NCI-H2107 (cell line): Measurements from ENCODE around the gene METTL1.

Source experiments
- DNase-seq: peaks from one replicate; lab custom pipeline; 2025; lab: John Stamatoyannopoulos, UW

The METTL1 gene

DNA sequence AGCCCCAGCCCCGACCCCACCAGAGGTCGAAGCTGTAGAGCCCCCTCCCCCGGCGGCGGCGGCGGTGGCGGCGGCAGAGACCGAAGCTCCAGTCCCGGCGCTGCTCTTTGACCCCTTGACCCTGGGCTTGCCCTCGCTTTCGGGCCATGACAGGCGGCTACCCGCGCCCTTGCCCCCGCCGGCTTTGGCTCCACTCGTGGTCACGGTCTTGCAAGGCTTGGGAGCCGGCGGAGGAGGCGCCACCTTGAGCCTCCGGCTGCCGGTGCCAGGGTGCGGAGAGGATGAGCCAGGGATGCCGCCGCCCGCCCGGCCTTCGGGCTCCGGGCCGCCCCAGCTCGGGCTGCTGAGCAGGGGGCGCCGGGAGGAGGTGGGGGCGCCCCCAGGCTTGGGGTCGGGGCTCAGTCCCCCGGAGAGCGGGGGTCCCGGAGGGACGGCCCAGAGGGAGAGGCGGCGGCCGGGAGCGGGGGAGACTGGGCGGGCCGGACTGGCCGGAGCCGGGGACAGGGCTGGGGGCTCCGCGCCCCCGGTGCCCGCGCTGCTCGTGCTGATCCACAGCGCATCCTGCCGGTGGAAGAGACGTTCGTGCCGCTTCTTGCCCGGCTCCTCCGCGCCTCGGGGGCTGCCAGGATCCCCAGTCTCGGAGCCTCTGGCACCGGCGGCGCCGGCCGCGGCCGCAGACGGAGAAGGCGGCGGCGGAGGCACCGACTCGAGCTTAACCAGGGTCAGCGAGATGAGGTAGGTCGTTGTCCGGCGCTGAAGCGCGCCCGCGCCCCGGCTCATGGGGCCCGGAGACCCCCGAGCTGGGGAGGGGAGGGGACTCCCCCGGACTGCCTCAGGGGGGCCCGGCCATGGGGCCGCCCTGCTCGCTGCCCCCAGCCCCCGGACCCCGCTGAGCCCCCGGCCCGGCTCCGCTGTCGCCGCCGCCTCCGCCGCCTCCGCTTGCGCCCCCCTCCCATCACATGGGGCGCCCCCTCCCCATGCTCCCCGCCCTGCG, 34.1 kb downstream of the METTL1 start:
- DNase-seq: no peak

DNA sequence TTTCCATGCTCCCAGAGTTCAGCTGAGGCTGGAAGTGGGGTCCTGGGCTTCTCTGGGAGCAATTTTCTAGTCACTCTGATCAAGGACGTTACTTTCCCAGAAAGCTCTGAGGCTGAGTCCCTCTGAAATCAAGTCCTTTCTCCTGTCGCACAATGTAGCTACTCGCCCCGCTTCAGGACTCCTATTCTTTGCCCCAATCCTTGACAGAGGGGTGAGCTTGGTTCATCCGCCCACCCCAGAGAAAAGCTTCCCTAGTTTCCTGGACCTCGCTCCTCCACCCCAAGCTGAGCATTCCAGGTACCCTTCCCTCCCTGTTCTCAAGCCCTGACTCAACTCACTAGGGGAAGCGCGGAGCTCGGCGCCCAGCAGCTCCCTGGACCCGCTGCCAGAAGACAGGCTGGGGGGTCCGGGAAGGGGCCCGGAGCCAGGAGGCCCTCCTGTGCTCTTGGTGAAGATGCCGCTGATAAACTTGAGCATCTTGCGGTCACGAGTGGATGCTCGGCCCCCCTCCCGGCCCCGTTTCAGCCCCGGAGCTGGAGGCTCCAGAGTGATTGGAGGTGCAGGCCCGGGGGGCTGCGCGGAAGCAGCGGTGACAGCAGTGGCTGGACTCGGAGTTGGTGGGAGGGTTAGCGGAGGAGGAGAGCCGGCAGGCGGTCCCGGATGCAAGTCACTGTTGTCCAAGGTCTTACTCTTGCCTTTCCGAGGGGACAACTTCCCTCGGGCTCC, 35.0 kb downstream of the METTL1 start:
- DNase-seq: no peak

DNA sequence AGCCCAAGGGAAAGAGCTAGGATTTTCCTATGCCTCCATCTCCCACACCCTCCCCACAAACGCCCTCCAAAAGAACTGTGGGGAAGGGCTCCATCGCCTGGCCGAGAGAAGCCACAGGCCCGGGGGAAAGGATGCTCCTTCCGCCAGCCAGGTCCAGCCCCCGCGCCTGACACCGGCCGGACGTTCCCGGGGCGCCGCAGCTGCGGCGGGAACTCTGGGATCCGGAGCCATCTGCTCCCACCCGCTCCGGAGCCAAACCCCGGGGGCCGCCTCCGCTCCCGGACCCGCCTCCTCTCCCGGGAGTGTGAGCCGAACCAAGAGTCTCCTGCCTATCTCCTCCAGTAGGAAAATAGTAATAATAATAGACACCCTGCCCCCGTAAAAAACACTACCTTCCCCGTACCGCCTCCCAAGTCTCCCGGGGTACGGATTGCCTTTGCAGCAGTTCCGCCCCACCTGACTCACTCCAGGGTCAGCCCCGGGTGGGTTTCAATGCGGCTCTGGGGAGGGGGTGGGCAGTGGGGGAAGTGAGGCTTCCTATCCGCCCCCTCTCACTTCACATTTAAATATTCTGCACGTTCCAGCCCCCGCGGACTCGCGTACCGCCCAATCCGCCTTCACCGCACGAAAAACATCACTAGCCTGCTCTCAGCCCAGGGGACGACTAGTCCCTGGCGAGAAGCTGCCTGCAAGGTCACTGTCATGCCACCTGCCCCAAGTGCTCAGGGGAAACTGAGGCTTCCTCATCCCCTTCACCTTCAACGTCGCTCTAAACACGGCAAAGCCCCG, 35.8 kb downstream of the METTL1 start:
- DNase-seq: no peak

DNA sequence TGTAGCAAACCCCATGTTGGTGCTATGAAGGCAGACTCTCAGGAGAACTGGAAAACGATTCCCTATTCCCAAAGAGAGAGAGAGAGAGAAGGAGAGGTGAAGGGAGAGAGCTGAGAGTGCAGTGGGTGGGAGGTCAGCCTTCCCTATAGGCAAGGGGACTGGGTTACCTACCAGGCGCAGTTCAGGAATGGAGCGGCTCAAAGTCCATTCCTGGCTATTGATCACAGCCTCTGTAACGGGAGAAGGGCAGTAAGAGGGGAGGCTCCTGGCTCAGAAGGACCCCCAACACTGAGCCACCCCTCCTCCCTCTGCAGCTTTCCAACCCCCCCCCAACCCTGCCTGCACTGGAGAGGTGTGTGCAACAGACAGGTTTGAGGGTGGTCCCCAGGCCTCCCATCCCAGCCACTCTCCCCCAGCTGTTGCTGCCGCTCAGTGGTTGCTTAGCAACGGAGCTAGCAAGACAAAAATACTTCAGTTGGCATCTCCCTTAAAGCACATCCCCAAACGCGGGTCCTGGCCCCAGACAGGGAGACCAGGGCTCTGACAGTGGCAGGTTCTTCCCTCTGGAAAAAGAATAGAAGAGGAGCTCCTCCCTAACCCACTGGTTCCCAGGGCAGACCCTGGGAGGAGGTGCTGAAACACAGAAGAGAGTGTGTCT, 36.6 kb downstream of the METTL1 start:
- DNase-seq: peak; percentile 27

DNA sequence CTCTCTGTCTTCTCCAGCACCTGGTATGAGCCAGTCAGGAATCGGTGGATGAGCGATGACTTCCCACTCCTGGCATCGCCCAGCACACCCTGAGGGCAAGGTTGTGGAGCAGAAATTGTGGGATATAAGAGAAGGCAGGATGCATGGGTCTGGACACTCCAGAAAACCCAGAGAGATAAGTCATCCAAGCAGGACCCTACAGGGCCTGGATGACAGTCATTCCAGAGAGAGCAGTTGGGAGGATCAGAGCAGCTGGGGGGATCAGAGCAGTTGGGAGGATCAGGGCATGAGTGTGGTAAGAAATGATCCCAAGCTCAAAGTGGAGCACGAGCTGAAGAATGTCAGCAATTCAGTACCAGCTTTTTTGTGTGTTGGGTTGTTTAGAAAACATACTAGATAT, 37.3 kb downstream of the METTL1 start:
- no peak for DNase-seq

DNA sequence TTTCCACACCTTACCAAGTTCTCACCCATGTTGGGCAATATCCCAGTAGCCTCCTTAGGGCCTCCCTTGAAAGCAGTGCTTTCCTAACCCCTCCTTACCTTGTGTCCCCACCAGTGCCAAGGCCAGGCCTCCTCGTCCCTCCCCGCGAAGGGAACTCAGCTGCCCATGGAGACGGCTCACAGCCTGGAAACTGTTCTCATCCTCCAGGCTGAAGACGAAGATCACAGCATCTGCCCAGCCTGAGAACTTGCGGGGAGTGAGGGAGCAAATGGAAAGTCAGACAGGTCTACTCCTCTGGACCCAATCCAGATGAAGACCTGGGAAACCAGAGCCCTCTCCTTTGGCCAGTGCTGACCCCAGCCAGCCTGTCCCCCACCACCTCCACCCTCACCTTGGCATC, 38.0 kb downstream of the METTL1 start:
- DNase-seq: no peak

DNA sequence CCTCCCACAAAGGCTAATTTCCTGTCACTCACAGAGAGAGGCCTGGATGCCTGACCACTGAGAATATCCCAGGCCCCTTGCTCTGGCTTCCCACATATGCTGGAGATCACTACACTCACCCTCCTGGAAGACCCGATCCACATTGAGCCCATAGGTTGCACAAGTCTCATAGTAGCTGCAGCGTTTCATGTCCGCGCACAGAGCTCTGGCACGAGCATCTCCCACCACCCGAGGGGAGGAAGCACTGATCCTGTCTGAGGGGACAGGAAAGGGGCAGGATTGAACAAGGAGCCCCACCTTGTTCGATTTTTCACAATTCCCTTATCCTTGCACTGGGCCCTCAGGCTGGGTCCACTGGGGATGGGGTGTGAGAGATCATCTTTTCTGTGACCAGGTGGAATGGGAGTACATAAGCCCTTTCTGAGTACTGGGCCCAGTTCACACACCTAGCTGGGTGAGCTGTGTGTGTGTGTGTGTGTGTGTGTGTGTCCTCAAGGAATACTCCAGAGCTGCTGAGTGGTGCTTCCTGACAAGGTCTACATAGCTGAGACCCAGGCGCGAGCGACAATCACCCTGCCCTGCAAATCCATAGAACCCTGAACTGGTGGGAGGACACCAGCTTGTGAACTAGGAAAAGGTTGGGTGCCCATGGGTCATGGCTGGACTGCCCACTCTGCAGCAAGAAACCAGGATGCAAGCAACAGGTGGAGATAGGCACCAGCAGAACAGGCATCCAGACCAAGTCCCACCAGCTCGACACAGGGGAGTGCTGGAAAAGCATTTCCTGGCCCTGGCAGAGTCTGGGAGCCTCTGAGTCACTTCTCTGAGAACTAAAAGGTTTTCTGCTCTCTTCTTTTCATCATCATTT, 38.9 kb downstream of the METTL1 start:
- DNase-seq: no peak

DNA sequence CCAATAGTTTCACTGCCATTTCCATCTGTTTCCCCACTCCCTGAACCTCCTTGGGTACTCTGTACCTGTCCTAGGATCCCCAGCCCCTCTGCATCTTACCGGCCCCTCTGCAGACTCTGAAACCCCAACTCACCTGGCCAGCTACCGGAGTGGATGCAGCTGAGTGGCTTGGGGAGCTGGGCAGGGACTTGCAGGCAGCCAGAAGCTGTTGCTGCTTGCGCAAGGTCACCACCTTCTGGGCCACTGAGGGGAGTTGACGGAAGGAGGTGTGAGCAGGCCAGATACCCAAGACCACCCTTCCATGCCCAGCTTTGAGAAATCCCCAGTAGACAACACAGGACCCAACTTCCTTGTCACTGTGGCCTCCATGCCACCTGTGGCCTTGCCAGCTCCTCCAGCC, 39.6 kb downstream of the METTL1 start:
- DNase-seq: no peak

DNA sequence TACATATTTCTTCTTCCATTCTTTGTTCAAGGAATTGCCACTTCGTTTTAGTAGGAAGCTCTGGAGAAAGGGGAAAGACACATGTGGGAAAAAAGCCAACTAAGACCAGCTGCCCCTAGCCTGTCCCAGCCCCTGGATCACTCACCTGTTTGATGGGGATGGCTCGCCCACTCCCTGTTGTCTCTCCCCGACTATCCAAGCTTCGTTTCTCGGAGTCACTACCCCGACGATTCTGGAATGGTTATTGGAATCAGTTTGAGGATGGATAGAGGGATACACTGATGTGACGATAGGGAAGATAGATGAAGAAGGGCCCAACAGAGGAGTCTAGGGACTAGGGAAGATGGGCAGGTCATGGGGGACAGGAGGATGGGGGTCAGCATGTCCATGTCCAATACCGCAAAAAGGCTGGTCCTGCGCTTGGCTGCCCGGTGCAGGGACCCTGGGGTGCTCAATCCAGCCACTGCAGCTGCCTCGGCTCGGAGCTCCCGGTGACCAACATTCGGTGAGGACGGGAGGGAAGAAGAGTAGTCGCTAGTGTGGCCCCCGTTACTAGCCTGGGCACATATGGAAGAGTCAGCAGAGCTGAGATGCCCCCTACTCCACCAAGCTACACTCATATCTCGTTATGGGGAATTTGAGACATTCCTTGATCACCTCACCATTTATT, 40.4 kb downstream of the METTL1 start:
- DNase-seq: no peak

DNA sequence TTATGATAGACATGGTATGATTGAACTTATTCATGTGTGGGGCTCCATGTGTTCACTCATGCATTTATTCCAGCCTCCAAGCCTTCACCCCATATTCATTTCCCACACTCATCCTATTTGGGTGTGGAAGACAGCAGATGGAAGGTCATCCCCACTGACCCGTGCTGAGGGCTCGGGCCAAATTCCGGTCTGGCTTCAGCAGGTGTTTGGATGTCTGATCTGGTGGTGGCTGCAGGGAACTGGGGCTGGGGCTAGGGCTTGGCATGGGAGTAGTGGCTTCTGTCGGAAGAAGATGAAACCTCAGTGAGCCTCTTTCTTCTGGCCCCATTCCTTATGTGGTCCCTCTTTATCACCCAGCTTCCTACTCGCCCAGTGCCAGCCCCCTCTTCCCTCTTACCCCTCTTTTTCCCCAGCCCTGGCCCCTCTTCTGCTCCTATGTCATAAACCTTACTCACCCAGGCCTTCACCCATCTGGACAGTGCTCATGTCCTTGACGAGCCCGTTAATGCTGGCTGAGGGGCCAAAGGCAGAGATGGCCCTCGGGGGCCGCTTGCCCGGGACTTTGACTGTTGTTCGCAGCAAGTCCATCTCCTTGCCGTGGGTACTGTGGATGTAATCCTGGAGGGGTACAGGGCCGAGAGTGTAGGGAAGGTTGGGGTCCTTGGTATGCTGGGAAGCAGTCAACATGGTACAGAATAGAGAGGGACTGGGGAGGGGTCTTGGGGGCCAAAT, 41.4 kb downstream of the METTL1 start:
- DNase-seq: no peak

DNA sequence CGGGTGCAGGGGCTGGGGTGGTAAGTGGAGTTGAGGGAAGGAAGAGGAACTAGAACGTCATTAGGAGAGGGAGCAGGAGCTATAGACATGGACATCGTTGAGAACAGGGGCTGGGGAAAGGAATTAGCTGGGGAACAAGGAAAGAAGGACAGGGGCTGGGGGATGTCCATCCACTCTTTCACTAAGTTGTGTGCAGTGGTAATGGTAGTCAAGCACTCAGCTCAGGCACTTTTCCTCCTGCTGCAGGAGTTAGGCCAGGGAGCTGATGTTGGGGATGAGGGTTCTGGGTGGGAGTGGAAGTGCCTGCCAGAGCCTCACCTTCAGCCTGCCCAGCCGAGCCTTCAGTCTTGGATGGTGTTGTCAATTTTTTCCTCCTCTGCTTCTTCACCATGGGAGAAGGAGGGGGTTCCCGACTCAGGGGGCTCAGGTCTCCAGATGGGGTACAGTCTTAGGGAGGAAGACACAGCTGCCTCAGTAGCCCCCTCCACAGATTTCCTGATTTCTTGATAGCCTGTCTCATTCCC, 42.5 kb downstream of the METTL1 start:
- no peak for DNase-seq

DNA sequence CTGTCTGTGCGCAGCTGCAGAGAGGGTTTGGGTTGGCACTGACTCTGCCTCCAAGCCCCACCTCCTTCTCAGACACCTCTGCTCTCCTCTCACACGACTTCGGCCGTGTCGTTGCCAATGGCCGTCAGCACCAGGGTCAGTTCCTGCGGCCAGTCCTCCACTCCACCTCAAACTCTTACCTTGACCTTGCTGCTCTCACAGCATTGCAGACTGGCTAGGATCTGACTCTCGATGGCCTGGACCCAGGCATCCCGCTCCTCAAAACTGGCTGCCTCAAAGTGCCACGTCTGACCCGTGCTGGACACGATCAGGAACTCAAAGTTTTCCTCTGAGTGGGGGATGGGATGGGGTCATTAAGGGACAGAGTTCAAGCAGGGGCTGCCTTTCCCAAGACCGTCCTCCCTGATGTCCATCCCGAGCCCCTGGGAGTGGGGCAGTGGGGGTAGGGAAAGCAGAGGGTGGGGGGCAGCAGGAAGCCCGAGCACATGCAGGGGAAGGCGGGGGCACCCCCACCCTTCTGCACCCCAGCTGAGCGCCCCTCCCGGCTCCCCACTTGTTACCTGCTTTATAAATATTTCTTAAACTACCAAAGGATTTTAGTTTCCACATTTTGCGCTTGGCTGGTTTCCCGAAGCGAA, 44.0 kb downstream of the METTL1 start:
- DNase-seq: no peak

DNA sequence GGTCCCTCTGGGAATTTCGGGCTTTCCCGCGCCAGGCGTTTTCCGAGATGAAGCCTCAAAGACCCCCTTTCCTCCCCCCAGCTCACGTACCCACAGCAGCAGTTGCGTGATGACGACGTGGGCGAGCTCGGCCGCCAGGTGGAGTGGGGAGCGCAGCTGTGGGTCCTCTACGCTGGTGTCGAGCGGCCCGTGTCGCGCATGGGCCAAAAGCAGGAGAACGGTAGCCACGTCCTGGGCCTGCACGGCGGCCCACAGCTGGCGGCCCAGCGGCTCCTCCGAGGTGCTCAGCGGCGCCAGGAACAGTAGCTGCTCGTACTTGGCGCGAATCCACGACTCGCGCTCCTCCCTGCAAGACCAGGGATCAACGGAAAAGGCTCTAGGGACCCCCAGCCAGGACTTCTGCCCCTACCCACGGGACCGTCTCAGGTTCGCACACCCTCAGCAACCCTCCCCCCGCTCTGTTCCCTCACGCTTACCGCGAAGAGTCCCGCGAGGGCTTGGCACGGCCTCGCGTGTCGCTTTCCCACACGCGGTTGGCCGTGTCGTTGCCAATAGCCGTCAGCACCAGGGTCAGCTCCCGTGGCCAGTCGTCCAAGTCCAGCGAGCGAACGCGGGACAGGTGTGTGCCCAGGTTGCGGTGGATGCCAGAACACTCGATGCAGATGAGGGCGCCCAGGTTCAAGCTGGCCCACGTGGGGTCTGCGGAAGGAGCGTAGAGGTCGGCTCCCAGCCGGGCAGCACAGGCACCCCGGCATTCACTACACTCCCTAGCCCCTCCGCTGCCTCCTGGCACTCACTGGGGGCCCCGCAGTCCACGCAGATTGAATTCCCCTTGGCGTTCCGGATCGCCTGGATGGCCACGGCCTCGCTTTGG, 44.8 kb downstream of the METTL1 start:
- no peak for DNase-seq

DNA sequence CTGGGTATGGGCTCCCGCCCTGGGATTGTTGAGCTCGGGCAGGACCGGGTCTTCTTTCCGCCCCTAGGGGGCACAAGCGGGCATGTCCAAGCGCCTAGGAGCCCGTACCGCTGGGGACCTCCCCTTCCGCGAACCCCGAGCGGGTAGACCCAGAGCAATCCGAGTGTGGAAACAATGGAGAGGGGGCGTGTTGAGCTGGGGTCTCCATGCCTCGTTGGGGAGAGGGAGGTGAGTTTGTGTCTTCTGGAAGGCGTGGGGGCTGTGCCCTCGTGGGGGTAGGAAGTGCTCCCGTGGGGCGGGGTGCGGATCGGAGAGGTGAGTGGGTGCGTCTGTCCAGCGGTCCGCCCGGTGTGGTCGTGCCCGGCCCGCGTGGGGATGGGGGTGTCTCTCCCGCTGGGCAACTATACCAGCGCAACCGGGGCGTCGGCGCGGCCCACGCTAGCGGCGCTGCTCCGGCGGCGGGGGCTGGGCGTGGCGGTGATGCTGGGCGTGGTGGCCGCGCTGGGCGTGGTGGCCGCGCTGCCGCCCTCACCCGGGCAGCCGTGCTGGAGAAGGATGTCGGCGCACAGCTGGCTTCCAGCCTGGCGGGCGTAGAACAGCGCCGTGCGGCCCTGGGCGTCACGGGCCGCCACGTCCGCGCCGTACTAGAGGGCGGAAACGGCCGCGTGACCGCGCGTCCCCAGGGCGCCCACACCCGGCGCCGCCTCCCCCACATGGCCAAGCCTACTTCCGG, 45.6 kb downstream of the METTL1 start:
- peak; percentile 82 for DNase-seq

DNA sequence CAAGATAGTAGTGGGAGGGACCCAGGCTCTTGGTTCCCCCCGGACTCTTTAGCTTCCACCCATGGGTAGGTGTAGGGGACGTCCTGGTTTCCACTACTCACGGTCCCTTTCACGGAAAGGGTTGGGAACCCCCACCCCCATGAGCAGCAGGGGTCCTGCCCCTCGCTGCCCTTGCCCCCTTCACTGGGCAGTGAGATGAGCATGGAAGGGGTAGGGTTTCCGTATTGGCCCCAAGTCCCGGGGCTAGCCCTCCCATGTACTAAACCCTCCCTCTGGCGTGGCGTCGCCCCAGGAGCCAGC, 46.1 kb downstream of the METTL1 start:
- DNase-seq: no peak

DNA sequence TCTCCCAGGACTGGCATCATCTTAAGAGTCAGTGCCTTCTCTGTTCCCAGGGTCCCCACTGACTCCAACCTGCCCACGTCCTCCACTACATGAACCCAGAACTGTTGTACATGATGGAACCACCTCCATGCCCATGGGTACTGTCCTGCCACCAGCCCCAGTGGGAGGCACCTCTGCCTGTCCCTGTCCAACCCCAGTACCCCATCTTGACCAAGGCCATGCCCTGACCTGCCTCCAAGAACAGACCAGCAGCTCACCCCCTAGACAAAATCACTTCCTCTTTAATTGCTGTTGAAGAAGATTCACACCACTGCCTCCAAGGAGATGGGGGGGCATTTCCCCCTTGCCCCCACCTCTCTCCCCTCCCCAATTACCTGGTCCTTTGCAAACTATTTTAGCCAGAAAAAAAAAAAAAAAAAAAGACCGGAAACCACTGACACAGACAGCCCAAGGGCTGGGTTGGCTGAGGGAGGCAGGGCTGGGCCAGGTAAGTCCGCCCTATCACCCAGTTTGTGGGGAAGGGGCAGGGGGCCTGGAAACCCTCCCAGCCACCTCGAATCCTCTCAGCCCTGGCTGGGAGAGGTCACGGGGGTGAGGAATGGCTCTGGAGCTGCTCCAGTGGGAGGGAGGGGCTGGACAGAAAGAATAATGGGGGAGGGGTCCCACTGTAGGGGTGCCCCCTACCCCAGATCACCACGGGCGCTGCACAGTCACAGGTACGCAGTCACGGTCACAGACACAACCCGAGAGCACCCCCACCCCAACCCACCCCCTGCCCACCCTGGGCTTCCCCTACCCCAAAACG, 46.8 kb downstream of the METTL1 start:
- DNase-seq: no peak
